Frontal cortex (tissue), 4 donors: ENCODE results near the gene SRSF9. TPM values are rescaled to one million over a fixed set of nuclear protein-coding genes. Genes with fewer than 3 reads are reported as not detected.

ENCODE experiments used
- DNase-seq, 2 donors: peaks; one replicate each; pipeline ENCODE4 v3.0.0; 2012; ENCODE audit warnings: low spot score in 2 of 2
- FAIRE-seq: peaks from 2 replicates; lab custom pipeline; 2012; peaks lifted over from hg19 to GRCh38; lab: Jason Lieb, UNC
- total RNA-seq: library from RNA; depleted of rRNA; stranded (reverse); fragments of >200 nt; gene quantifications from one replicate; pipeline ENCODE4 v1.2.3, GENCODE V29; 2014
- donor health status: control.
- donor health status: control.
- donor health status: control.

The SRSF9 gene
- total RNA-seq, 1 donor from 2014 or later, result 92.5 TPM

GRCh38 chr12:120485961-120486881, 16.7 kb upstream of the SRSF9 start:
- FAIRE-seq, result no peak

GRCh38 chr12:120483621-120484020, 14.1 kb upstream of the SRSF9 start:
- DNase-seq, result no peak
- FAIRE-seq, result no peak

More at GRCh38 chr12:120485961-120486881, 16.7 kb upstream of the SRSF9 start:
- no peak for DNase-seq

GRCh38 chr12:120481022-120481767, 11.6 kb upstream of the SRSF9 start:
- DNase-seq, result no peak
- no peak for FAIRE-seq

DNA sequence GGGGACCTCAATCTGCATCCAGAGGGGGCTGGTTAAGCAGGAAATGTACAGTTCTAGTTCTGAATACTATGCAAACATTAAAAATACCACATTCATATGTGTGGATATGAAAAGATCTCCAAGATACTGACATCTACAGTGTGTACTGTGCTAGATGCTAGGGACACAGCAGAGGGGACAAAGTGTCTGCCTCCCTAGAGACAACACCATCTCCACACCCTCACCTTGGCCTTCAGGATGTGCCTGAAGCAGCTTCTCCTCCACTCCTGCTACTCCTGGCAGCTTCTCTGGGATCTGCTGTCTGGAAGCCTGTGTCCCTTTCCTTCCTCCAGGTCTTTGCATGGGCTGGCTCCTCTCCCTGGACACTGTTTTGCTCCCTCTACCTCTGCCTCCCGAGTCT, 10.7 kb upstream of the SRSF9 start:
- DNase-seq (no peak), FAIRE-seq (no peak)

DNA sequence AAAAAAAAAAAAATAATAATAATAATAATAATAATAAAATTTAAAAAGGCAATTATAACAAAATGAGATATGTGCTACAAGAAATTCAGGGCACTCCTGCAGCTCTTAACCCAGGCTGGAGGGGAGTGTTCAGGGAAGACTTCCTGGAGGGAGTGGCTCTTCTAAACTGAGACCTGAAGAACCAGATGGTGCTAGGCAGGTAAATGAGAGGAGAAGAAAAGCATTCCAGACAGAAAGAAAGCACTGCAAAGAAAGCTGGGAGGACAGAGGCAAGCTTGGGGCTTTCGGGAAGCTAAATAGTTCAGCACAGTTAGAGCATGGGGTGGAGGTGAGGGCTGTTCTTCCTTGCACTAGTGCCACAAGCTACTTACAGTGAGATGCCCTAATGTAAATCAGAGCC, 9.9 kb upstream of the SRSF9 start:
- no peak for FAIRE-seq
- no peak for DNase-seq

GRCh38 chr12:120475643-120476042, 6.1 kb upstream of the SRSF9 start:
- no peak for DNase-seq
- FAIRE-seq, result no peak

- FAIRE-seq (no peak), DNase-seq (peak in 1 of 2 donors; percentile 49)
Observed at GRCh38 chr12:120474616-120474960, 5.0 kb upstream of the SRSF9 start.

DNA sequence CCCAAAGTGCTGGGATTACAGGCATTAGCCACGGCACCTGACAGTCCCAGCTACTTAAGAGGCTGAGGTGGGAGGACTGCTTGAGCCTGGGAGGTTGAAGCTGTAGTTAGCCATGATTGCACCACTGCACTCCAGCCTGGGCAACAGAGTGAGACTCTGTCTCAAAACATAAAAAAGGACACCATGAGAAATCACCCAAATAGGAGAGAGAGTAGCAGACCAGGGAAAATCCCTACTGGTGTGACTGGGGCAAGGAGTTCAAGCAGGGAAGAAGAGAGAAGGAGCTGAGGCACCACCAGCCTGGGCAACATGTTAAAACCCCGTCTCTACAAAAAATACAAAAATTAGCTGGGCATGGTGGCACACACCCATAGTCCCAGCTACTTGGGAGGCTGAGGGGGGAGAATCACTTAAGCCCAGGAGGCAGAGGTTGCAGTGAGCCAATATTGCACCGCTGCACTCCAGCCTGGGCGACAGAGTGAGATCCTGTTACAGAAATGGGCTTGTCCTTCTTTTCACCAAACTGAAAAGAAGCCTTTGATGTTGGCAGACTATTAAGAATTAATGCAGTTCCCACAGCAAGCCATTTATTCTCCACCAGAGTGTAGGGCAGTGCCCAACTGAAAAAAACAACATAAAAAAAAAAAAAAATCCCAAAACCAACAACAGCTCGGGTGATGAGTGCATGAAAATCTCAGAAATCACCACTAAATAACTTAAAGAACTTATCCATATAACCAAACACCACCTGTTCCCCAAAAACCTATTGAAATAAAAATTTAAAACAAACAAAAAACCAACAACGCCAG, 4.5 kb upstream of the SRSF9 start:
- DNase-seq (no peak), FAIRE-seq (no peak)

GRCh38 chr12:120472521-120472920, 3.0 kb upstream of the SRSF9 start:
- DNase-seq, result no peak
- no peak for FAIRE-seq

DNA sequence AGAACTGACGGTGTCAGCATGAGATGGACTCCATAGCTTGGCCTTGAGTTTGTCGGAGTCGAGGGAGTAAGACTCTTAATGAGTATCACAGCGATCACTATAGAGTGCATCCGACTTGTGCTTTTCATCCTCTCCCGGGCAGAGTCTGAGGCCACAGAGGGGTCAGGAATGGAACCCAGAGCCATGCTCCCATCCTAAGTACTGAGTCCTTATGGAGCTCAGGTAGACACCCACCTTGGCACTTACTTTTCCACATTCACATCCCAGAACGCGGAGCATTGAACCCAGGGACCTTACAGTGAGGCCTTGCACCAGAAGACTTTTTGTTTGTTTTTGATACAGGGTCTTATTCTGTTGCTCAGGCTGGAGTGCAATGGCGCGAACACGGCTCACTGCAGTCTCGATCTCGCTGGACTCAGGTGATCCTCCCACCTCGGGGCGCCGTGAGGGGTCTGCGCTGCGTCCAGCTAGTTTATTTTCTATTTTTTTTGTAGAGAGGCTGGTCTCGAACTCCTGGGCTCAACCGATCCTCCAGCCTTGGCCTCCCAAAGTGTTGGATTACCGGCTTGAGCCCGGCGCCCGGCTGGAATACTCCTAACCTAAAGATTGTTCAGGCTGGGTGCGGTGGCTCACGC, 719 bp upstream of the SRSF9 start:
- no peak for FAIRE-seq
- no peak for DNase-seq

DNA sequence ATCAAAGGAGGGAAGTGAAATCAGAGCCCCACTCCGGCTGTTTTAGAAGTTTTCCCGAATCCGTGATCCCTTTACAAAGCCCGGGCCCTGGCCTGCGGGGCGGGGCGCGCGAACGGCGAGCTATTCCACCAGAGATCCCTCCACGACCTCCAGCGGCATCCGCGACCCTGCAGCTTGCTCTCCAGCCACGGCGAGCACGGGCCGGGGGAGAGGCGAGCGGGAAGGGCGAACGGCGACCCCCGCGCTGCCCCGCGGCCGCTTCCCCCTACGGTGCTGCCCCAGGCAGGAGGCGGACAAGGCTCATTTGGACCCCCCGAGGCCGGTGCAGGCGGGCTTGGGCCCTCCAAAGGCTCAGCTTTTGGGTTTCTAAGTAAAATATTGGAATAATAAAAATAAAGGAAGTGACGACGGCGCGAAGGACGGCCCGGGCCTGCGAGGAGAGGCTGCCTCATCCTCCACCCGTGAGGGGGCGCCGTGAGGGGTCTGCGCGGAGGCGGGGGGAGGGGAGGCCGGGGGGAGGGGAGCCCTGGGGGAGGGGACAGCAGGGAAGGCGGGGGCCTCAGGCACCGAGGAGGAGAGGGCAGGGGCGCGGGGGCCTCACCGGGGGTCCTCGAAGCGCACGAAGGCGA, 613 bp downstream of the SRSF9 start:
- peak; percentile 74 to 82 for DNase-seq
- FAIRE-seq, result no peak

DNA sequence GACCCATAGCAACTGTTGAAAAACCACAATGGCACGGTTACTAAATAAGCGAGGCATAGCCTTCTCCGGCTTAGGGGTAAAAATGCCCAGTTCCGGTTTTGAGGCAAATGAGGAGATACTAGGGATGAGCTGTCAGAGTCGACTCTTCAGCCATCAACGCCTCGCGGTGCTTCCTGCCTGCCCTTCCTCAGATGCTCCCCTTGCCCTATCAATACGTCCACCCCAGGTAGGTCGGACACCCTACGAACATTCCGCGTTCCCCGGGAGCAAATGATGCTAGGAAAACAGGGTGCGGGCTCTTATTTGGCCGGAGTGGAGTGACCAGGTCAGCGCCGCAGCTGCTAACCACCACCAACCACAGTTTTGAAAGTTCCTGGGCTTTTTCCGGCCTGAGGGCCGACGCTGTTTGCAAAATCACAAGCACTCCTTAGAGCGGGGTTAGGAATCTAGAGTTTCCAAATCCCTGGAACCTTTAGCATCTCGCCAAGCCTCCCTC, 1.2 kb downstream of the SRSF9 start:
- FAIRE-seq (no peak), DNase-seq (peak in 1 of 2 donors; percentile 17)

GRCh38 chr12:120467439-120467838, 2.1 kb downstream of the SRSF9 start:
- DNase-seq, result no peak
- no peak for FAIRE-seq

- FAIRE-seq (no peak), DNase-seq (no peak)
Observed at GRCh38 chr12:120466560-120467315, 2.8 kb downstream of the SRSF9 start.

DNA sequence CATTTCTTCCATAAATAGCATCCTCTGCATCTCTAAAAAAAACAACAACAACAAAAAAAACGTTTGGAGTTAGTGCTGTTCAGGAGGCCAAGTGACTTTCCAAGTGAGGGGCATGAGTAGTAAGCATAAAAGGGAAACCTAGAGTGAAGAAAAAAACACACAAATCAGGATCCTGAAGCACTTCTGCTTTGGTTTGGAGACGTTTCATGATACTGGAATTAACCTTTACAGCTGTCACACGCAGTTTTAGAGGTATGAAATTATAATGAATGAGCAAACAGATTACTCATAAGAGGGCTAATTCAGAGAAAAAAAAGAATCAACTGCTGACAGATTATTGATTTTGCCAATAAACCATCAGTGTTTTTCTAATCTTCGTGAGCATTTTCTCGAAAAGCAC, 3.8 kb downstream of the SRSF9 start:
- DNase-seq, result no peak
- FAIRE-seq, result no peak

DNA sequence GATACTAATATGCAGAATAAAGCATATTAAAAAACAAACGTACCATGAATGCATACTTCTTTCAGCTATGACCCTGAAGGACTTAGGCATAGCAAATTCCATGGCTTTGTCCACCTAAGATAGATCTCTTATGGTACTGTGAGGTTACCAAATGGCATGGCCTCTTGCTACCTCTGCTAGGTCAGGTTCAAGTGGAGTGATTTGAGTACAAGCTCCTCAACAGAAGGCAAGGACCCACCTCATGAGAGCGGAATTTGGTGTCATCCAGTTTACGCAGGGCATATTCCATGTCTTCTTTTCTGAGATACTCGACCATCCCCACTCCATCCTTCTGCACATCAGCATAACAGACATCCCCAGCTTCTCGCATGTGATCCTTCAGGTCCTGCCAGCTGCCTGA, 5.8 kb downstream of the SRSF9 start:
- no peak for DNase-seq
- FAIRE-seq, result no peak

DNA sequence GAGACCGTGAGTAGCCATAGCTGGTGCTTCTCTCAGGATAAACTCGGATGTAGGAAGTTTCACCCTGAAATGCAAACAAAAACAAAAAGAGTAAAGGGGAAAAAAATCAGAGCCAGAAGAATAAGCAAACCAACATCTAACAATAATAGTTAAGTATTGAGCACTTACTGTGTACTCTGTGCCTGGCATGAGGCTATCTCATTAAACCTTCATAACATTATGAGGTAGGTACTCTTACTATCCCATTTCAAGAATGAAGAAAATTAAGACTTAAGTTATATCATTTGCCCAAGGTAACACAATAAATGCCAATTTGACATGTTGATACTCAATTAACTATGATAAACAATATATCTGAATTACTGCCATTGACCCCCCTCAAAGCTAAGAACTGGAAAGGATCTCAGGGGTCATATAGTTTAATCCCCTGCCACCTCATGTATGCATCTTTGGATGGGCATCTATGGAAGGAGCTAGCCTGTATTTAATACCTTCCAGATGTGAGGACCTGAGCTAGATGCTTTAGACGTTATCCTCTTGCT, 7.4 kb downstream of the SRSF9 start:
- FAIRE-seq, result no peak

GRCh38 chr12:120460157-120460556, 9.4 kb downstream of the SRSF9 start:
- FAIRE-seq (no peak), DNase-seq (no peak)

More for the DNA sequence above, 7.4 kb downstream of the SRSF9 start:
- no peak for DNase-seq
